H9 (cell line): ENCODE data around the gene SH3TC1. TPM values are rescaled to one million over a fixed set of nuclear protein-coding genes. Genes with fewer than 3 reads are reported as not detected.
A peak's percentile ranks its signal among the peaks of the same experiment; 100 is the strongest.

Source experiments
- DNase-seq: peaks from one replicate; pipeline ENCODE4 v3.0.0-alpha.2; 2017
- H2AFZ ChIP-seq: one replicate; pipeline ENCODE4 v1.6.1; 2013; ENCODE audit warnings: mild to moderate bottlenecking, low read length, control low read depth, moderate library complexity
- H2AK5ac ChIP-seq: 2 replicates; pipeline ENCODE4 v1.6.1; 2013; ENCODE audit warnings: low read length, control low read depth, mixed read lengths; ENCODE audit not compliant: insufficient read length
- H2BK120ac ChIP-seq: one replicate; pipeline ENCODE4 v1.6.1; 2013; ENCODE audit warnings: low read depth, mild to moderate bottlenecking, low read length, control low read depth, inconsistent platforms; ENCODE audit not compliant: poor library complexity, severe bottlenecking
- H2BK12ac ChIP-seq: 2 replicates; pipeline ENCODE4 v1.6.1; 2013; ENCODE audit warnings: low read length, control low read depth, mixed read lengths, low read depth; ENCODE audit not compliant: insufficient read length
- H2BK15ac ChIP-seq: 2 replicates; pipeline ENCODE4 v1.6.1; 2013; ENCODE audit warnings: low read depth, low read length, control low read depth
- H2BK20ac ChIP-seq: one replicate; pipeline ENCODE4 v1.6.1; 2013; ENCODE audit warnings: low read depth, mild to moderate bottlenecking, low read length, control low read depth, inconsistent platforms; ENCODE audit not compliant: poor library complexity, severe bottlenecking
- H2BK5ac ChIP-seq: 2 replicates; pipeline ENCODE4 v1.6.1; 2013; ENCODE audit warnings: low read length, control low read depth, mixed read lengths; ENCODE audit not compliant: insufficient read length
- H3K14ac ChIP-seq: 2 replicates; pipeline ENCODE4 v1.6.1; 2013; ENCODE audit warnings: low read length, control low read depth; ENCODE audit not compliant: insufficient read depth
- H3K18ac ChIP-seq: 2 replicates; pipeline ENCODE4 v1.6.1; 2013; ENCODE audit warnings: low read depth, mild to moderate bottlenecking, mixed read lengths, low read length, control low read depth; ENCODE audit not compliant: insufficient read length
- H3K23ac ChIP-seq: 2 replicates; pipeline ENCODE4 v1.6.1; 2013; ENCODE audit warnings: low read length, control low read depth, mixed read lengths, low read depth; ENCODE audit not compliant: insufficient read length
- H3K23me2 ChIP-seq: 2 replicates; pipeline ENCODE4 v1.6.1; 2013; ENCODE audit warnings: low read depth, mild to moderate bottlenecking, mixed read lengths, low read length, control low read depth; ENCODE audit not compliant: insufficient read length, poor library complexity, severe bottlenecking
- H3K27ac ChIP-seq: 2 replicates; pipeline ENCODE4 v1.5.1; 2013; ENCODE audit warnings: low read length, control low read depth, mixed read lengths, low read depth; ENCODE audit not compliant: insufficient read length
- H3K27me3 ChIP-seq: 2 replicates; pipeline ENCODE4 v1.6.1; 2013; ENCODE audit warnings: low read length, control low read depth, inconsistent platforms; ENCODE audit not compliant: insufficient read depth
- H3K4ac ChIP-seq: 2 replicates; pipeline ENCODE4 v1.6.1; 2013; ENCODE audit warnings: low read depth, mild to moderate bottlenecking, control low read depth, inconsistent platforms, low read length, moderate library complexity
- H3K4me1 ChIP-seq: 2 replicates; pipeline ENCODE4 v1.6.1; 2013; ENCODE audit warnings: low read length, control low read depth, inconsistent platforms; ENCODE audit not compliant: insufficient read depth
- H3K4me2 ChIP-seq: 2 replicates; pipeline ENCODE4 v1.6.1; 2013; ENCODE audit warnings: low read length, control low read depth, mixed read lengths; ENCODE audit not compliant: insufficient read length, insufficient read depth
- H3K56ac ChIP-seq: 2 replicates; pipeline ENCODE4 v1.6.1; 2013; ENCODE audit warnings: low read depth, mild to moderate bottlenecking, mixed read lengths, low read length, control low read depth; ENCODE audit not compliant: insufficient read length
- H3K79me1 ChIP-seq: 2 replicates; pipeline ENCODE4 v1.6.1; 2013; ENCODE audit warnings: low read depth, mild to moderate bottlenecking, moderate library complexity, low read length, control low read depth, inconsistent platforms; ENCODE audit not compliant: insufficient read depth, poor library complexity, severe bottlenecking
- H3K79me2 ChIP-seq: 2 replicates; pipeline ENCODE4 v1.6.1; 2013; ENCODE audit warnings: low read length, control low read depth, inconsistent platforms; ENCODE audit not compliant: insufficient read depth
- H3K9ac ChIP-seq: 2 replicates; pipeline ENCODE4 v1.6.1; 2013; ENCODE audit warnings: low read length, control low read depth, mixed read lengths; ENCODE audit not compliant: insufficient read length; ENCODE audit errors: extremely low read depth
- H3K9me3 ChIP-seq: one replicate; pipeline ENCODE4 v1.6.1; 2013; ENCODE audit warnings: low read depth, low read length, inconsistent platforms; ENCODE audit not compliant: control insufficient read depth
- H3T11ph ChIP-seq: one replicate; pipeline ENCODE4 v1.6.1; 2013; ENCODE audit warnings: mild to moderate bottlenecking, low read length, control low read depth, inconsistent platforms
- H4K20me1 ChIP-seq: one replicate; pipeline ENCODE4 v1.6.1; 2013; ENCODE audit not compliant: control insufficient read depth, insufficient read length, insufficient read depth
- H4K5ac ChIP-seq: 2 replicates; pipeline ENCODE4 v1.6.1; 2013; ENCODE audit warnings: low read depth, mild to moderate bottlenecking, mixed read lengths, low read length, control low read depth; ENCODE audit not compliant: insufficient read length
- H4K8ac ChIP-seq: replicated peaks from 2 replicates; pipeline ENCODE4 v1.6.1; 2013; ENCODE audit warnings: low read length, control low read depth, mixed read lengths, low read depth; ENCODE audit not compliant: insufficient read length
- H4K91ac ChIP-seq: 2 replicates; pipeline ENCODE4 v1.6.1; 2013; ENCODE audit warnings: low read depth, mild to moderate bottlenecking, moderate library complexity, mixed read lengths, low read length, control low read depth; ENCODE audit not compliant: insufficient read length
- H3K27ac Mint-ChIP-seq, 3 experiments: 2 replicates in 2 of 3; 3 replicates in 1 of 3; pipeline ENCODE4 v1.8.0; 2020 to 2021; ENCODE audit warnings: mixed read lengths in 3 of 3, mild to moderate bottlenecking in 1 of 3, moderate library complexity in 1 of 3
- H3K27me3 Mint-ChIP-seq: 2 replicates; pipeline ENCODE4 v1.8.0; 2021; ENCODE audit warnings: low read depth, mild to moderate bottlenecking, moderate library complexity, mixed read lengths
- H3K36me3 Mint-ChIP-seq, 3 experiments: 2 replicates in 2 of 3; 3 replicates in 1 of 3; pipeline ENCODE4 v1.8.0; 2020 to 2021; ENCODE audit warnings: low read depth in 3 of 3, mixed read lengths in 3 of 3; ENCODE audit not compliant: insufficient read depth in 1 of 3
- H3K4me1 Mint-ChIP-seq, 2 experiments: 2 replicates each; pipeline ENCODE4 v1.8.0; 2020; ENCODE audit warnings: mixed read lengths in 2 of 2
- H3K4me3 Mint-ChIP-seq, 2 experiments: 2 replicates in 1 of 2; 3 replicates in 1 of 2; pipeline ENCODE4 v1.8.0; 2020 to 2021; ENCODE audit warnings: mild to moderate bottlenecking in 2 of 2, mixed read lengths in 2 of 2, moderate library complexity in 1 of 2
- H3K9me3 Mint-ChIP-seq, 2 experiments: 2 replicates in 1 of 2; 3 replicates in 1 of 2; pipeline ENCODE4 v1.8.0; 2020; ENCODE audit warnings: mild to moderate bottlenecking in 2 of 2, mixed read lengths in 2 of 2, moderate library complexity in 1 of 2
- CTCF ChIP-seq: fragments of 200-600 bp; sonication (generic); conservative IDR thresholded peaks from 3 replicates; pipeline ENCODE4 v1.8.0; 2021; ENCODE audit warnings: antibody characterized with exemption, mild to moderate bottlenecking
- WGBS: extraction: QIAGEN DNeasy Blood & Tissue Kit; methylation state at CpG from one replicate; pipeline ENCODE4 v1.1.7; 2013; ENCODE audit warnings: missing lambda C conversion rate, low lambda C conversion rate, mixed read lengths; ENCODE audit not compliant: insufficient read length; ENCODE audit errors: extremely low coverage; 5-methylcytosine and 5-hydroxymethylcytosine counted together
- total RNA-seq: library from RNA; stranded (reverse); gene quantifications from 2 replicates; pipeline ENCODE4 v1.2.1, GENCODE V29; 2021

SH3TC1 gene
- total RNA-seq, 1 experiment from 2014 or later: 0.74 TPM

GRCh38 chr4:8235686-8236085 lies 36.6 kb downstream of the SH3TC1 start:
- Histone ChIP-seq H3K9ac (no peak overlapping the region), H2BK12ac (no peak overlapping the region), H3K27ac (no peak overlapping the region), H2BK15ac (no peak overlapping the region), H3K79me1 (no peaks in the 10 kb centered on the region), H2BK120ac (no peak overlapping the region), H4K5ac (no peak overlapping the region), H4K91ac (no peak overlapping the region), H2BK20ac (no peak overlapping the region), H3K4me2 (no peak overlapping the region), H3K4me1 (no peaks in the 10 kb centered on the region), H2BK5ac (no peak overlapping the region), H4K20me1 (no peaks in the 10 kb centered on the region), H2AFZ (no peak overlapping the region), H3K23me2 (no peaks in the 10 kb centered on the region), H3K9me3 (no peaks in the 10 kb centered on the region), H3K14ac (no peak overlapping the region), H3T11ph (no peak overlapping the region), H2AK5ac (no peak overlapping the region), H3K56ac (no peak overlapping the region), H4K8ac (no peak overlapping the region), H3K18ac (no peak overlapping the region), H3K4ac (no peak overlapping the region), H3K23ac (no peak overlapping the region), H3K27me3 (no peaks in the 10 kb centered on the region), H3K79me2 (no peaks in the 10 kb centered on the region)
- Mint-ChIP-seq H3K27ac (0 out of 7 replicates have a peak overlapping the region, but pooled peaks of 1 of the 3 experiments have one; percentile 11), H3K9me3 (0 out of 5 replicates have a peak, but pooled peaks cover 0 to 2% of the 10 kb centered on the region in 2 experiments), H3K4me1 (peaks cover 2% of the 10 kb centered on the region in 2 experiments; a peak in 1 of 4 replicates), H3K36me3 (no peaks in the 10 kb centered on the region), H3K27me3 (no peaks in the 10 kb centered on the region; the same call in 1 of the 2 replicates), H3K4me3 (no peak overlapping the region)
- no CpG with 5 or more reads among the region's 12 CpGs for WGBS
- no peak for DNase-seq
- no peak for TF ChIP-seq CTCF
